Testis (tissue), 3 donors: Measurements from ENCODE around the gene SGMS2. TPM values are rescaled to one million over a fixed set of nuclear protein-coding genes. Genes with fewer than 3 reads are reported as not detected.

Experiments used
- DNase-seq: peaks from one replicate; pipeline ENCODE4 v3.0.0-alpha.2; 2019
- H3K27ac ChIP-seq, 2 donors: fragments of 200-600 bp; sonication (generic); one replicate each; pipeline ENCODE4 v1.5.1; 2019
- H3K27me3 ChIP-seq: fragments of 200-600 bp; sonication (generic); one replicate; pipeline ENCODE4 v1.5.1; 2019
- H3K36me3 ChIP-seq: fragments of 200-600 bp; sonication (generic); one replicate; pipeline ENCODE4 v1.5.1; 2017; ENCODE audit warnings: low read depth; ENCODE audit errors: missing control alignments
- H3K4me1 ChIP-seq: fragments of 200-600 bp; sonication (generic); one replicate; pipeline ENCODE4 v1.5.1; 2019
- H3K4me3 ChIP-seq, 2 donors: fragments of 200-600 bp; sonication (generic); one replicate each; pipeline ENCODE4 v1.5.1; 2017 to 2019
- H3K9me3 ChIP-seq: fragments of 200-600 bp; sonication (generic); one replicate; pipeline ENCODE4 v1.5.1; 2017
- POLR2A ChIP-seq: fragments of 450-650 bp; IDR thresholded peaks from one replicate; pipeline ENCODE4 v1.6.1; 2017; ENCODE audit warnings: antibody characterized with exemption, mild to moderate bottlenecking, moderate library complexity
- WGBS, 2 donors: methylation state at CpG; one replicate each; pipeline ENCODE4 v1.1.5; 2018; 5-methylcytosine and 5-hydroxymethylcytosine counted together
- intact Hi-C: fragments of 100-400 bp; cut with DNase I; formaldehyde crosslinking; loops from one replicate; pipeline ENCODE4 v1.15.1; 2023; ENCODE audit warnings: low total_unique reads
- polyA plus RNA-seq: library from polyadenylated mRNA; stranded (reverse); fragments of 350-450 nt; fragmentation: Illumina TruSeq; extraction: RNeasy Lipid Tissue Mini Kit (QIAGEN cat#74804); gene quantifications from one replicate; pipeline ENCODE4 v1.2.3, GENCODE V29; 2014; ENCODE audit warnings: low read depth, low replicate concordance; ENCODE audit not compliant: insufficient read depth
- total RNA-seq, 2 donors: library from RNA; depleted of rRNA; stranded (reverse); fragments of >200 nt; gene quantifications; one replicate each; pipeline ENCODE4 v1.2.3, GENCODE V29; 2016
- TF ChIP-seq, protein P1 (sequence below), 3 experiments: fragments of 450-650 bp in 2 of 3; fragments of 200-600 bp in 1 of 3; sonication (generic) in 1 of 3; IDR thresholded peaks; one replicate each; pipeline ENCODE4 v1.5.1; 2016 to 2019; ENCODE audit warnings: antibody characterized with exemption in 3 of 3, mild to moderate bottlenecking in 2 of 3, moderate library complexity in 1 of 3

SGMS2 gene
- total and polyA plus RNA-seq, 3 donors from 2014 or later = 22.2 to 31.7 (median 24.2) TPM

DNA sequence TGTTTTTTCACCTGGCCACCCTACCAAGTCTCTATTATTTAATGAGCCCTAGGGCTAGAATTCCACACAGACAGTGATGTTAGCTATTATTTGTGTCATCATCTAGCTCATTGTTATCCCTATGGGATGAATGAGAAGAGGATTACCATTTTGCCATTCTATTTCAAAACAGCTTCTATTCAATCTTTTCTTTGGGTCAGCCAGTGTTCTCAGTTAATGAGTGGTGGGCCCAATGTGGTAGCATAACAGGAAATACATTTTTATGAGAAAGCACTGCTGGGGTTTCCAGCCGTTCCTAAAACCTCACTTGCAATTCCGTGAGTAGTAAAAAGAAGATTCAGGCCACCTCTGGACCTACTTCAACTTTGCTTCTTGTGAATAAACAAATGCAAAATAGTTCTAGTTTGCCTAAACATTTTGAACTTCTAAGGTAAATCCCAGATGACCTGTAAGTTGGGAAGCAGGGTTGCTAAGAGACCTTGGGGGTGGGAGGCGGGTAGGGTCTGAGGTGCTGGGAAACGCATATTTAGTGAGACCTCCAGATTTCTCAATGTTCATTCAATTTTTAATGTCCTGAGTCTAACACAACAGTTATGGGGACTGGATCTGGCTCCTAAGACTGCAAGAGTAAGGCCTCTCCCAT, 81.8 kb downstream of the SGMS2 start:
- Histone ChIP-seq H3K36me3 (no peaks in the 10 kb centered on the region), H3K4me1 (no peaks in the 10 kb centered on the region), H3K9me3 (no peaks in the 10 kb centered on the region), H3K27me3 (no peaks in the 10 kb centered on the region), H3K27ac (no peak overlapping the region), H3K4me3 (no peak overlapping the region)
- no peak for TF ChIP-seq POLR2A
- TF ChIP-seq, protein P1, sequence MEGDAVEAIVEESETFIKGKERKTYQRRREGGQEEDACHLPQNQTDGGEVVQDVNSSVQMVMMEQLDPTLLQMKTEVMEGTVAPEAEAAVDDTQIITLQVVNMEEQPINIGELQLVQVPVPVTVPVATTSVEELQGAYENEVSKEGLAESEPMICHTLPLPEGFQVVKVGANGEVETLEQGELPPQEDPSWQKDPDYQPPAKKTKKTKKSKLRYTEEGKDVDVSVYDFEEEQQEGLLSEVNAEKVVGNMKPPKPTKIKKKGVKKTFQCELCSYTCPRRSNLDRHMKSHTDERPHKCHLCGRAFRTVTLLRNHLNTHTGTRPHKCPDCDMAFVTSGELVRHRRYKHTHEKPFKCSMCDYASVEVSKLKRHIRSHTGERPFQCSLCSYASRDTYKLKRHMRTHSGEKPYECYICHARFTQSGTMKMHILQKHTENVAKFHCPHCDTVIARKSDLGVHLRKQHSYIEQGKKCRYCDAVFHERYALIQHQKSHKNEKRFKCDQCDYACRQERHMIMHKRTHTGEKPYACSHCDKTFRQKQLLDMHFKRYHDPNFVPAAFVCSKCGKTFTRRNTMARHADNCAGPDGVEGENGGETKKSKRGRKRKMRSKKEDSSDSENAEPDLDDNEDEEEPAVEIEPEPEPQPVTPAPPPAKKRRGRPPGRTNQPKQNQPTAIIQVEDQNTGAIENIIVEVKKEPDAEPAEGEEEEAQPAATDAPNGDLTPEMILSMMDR (IDR thresholded peaks at IDR 0.05) = no peak
- whole genome bisulfite sequencing, 2 donors = 94 to 99% methylated on average over 4 of the region's 4 CpGs
- DNase-seq = no peak
- intact Hi-C loops = no loop called here

DNA sequence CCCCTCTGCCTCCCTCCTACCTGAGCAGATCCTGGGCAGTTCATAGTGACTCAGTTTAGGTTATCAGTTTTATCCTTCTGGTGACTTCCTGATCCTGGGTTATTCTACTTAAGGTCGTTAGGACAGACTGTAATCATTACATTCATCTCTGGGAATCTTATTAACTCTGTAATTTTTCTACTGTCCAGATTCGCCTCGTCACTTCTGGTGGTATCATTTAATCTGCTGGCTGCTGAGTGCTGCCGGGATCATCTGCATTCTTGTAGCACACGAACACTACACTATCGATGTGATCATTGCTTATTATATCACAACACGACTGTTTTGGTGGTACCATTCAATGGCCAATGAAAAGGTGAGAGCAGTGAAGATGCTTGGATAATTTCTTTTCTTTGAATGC, 83.6 kb downstream of the SGMS2 start:
- 86 to 95% methylated on average over 7 of the region's 7 CpGs for WGBS, 2 donors
- no peaks in the 10 kb centered on the region for H3K27me3 ChIP-seq
- H3K4me3 ChIP-seq = no peak overlapping the region
- H3K4me1 ChIP-seq = no peaks in the 10 kb centered on the region
- H3K27ac ChIP-seq = no peak overlapping the region
- intact Hi-C loops = no loop called here
- no peak for DNase-seq
- no peak for TF ChIP-seq POLR2A
- TF ChIP-seq, protein P1 (IDR thresholded peaks at IDR 0.05) = no peak
- H3K36me3 ChIP-seq = no peaks in the 10 kb centered on the region
- no peaks in the 10 kb centered on the region for H3K9me3 ChIP-seq

DNA sequence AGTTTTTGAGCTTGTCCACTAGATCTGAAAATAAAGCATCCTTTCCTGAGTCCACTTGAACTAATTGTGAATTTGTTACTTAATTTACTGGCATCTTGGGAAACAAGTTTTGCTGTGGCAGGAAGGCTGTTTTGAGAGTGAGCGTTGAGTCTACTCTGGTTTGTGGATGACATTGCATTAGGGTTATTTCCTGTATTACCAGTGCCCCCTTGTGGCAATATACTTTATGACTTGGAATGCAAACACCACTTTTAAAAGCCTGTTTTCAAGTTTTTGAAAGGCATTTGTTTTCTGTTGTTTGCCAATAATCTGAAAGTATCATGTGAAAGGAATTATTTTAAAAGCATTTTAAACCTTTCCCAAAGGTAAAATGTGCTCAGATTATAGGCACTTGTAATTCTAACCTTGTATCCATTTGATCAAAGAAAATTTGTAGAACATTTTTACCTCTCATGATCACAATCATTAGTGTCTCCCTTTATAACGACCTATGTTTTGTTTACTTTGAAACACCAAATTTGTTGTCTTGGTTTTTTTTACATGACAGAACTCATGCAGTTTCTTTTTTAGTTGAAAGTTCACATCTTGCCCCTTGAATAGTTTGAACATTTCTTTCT, 88.7 kb downstream of the SGMS2 start:
- H3K4me1 ChIP-seq = no peaks in the 10 kb centered on the region
- no peak overlapping the region for H3K27ac ChIP-seq
- no peak for TF ChIP-seq POLR2A
- TF ChIP-seq, protein P1 (IDR thresholded peaks at IDR 0.05) = peak; percentile 71 to 90 (median 74)
- H3K27me3 ChIP-seq = no peaks in the 10 kb centered on the region
- 18 to 35% methylated on average over 2 of the region's 2 CpGs for WGBS, 2 donors
- no peaks in the 10 kb centered on the region for H3K9me3 ChIP-seq
- H3K4me3 ChIP-seq = no peak overlapping the region
- no peaks in the 10 kb centered on the region for H3K36me3 ChIP-seq
- peak; percentile 47 for DNase-seq
- intact Hi-C loops = no loop called here

DNA sequence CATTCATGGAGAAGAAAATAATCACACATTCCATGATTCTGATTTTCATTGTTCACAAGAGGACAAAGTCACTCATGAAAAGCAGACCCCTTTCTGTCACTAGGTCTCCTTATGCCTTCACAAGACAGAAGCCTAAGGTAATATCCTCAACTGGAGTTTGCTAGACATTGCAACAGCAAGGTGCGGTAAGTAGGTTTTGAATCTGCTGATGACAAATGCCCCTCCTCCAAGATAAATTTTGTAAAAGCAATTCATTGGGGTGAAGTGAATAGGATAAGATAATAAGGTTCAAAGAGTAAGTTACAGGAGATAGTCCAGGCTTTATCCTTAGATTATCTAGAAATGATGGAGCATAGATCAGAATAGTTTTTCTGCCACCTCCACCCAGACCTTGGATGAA, 90.5 kb downstream of the SGMS2 start:
- no peaks in the 10 kb centered on the region for H3K4me1 ChIP-seq
- no peaks in the 10 kb centered on the region for H3K9me3 ChIP-seq
- no peak for TF ChIP-seq POLR2A
- TF ChIP-seq, protein P1 (IDR thresholded peaks at IDR 0.05) = no peak
- intact Hi-C loops = loop anchor here (5.0 kb wide), 1 partner anchor 153 kb away; no protein-coding TSS in a partner anchor
- no peak overlapping the region for H3K27ac ChIP-seq
- WGBS, 2 donors = 90 to 96% methylated on average over 1 of the region's 1 CpG
- DNase-seq = no peak
- no peaks in the 10 kb centered on the region for H3K27me3 ChIP-seq
- no peak overlapping the region for H3K4me3 ChIP-seq
- no peaks in the 10 kb centered on the region for H3K36me3 ChIP-seq

DNA sequence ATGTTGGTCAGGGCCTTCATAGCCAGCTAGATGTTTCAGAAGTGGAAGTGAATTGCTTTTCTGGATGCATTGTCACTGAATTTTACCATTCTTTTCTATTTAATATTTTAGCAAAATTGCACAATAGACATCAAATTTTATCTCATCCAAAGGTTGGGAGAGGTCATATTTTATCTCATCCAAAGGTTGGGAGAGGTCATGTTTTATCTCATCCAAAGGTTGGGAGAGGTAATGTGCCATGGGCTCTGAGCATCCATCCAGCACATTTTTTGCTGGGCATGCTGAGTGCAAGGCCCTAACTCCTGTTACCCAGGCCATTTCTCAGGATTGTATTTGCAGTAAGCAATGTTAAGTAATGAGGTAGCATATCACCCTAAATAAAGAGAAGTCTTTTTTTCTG, 91.9 kb downstream of the SGMS2 start:
- H3K9me3 ChIP-seq = no peaks in the 10 kb centered on the region
- intact Hi-C loops = loop anchor here (5.0 kb wide), 1 partner anchor 154 kb away; no protein-coding TSS in a partner anchor

More for the DNA sequence above, 91.9 kb downstream of the SGMS2 start:
- H3K36me3 ChIP-seq = no peaks in the 10 kb centered on the region
- H3K27me3 ChIP-seq = no peaks in the 10 kb centered on the region
- no peaks in the 10 kb centered on the region for H3K4me1 ChIP-seq
- TF ChIP-seq, protein P1 (IDR thresholded peaks at IDR 0.05) = no peak
- TF ChIP-seq POLR2A = no peak
- H3K4me3 ChIP-seq = no peak overlapping the region
- no peak for DNase-seq
- no peak overlapping the region for H3K27ac ChIP-seq
